OCI-LY7 (cell line): ENCODE measurements around the gene AARS2.

Experiments
- CTCF ChIP-seq: fragments of 200-600 bp; sonication (generic); conservative IDR thresholded peaks from 2 replicates; pipeline ENCODE4 v1.5.1; 2014; ENCODE audit warnings: mild to moderate bottlenecking, antibody characterized with exemption, low read length, moderate library complexity, mixed read lengths
- EZH2phosphoT487 ChIP-seq: fragments of 200-600 bp; sonication (generic); IDR thresholded peaks from 2 replicates; pipeline ENCODE4 v1.6.1; 2018; ENCODE audit warnings: low read depth, borderline replicate concordance, mild to moderate bottlenecking, mixed run types, antibody characterized with exemption, low read length, moderate library complexity, mixed read lengths

- no peak for TF ChIP-seq EZH2phosphoT487
- TF ChIP-seq CTCF = no peak
Observed at GRCh38 chr6:44309092-44309491, 4.1 kb downstream of the AARS2 start.
